H9 (cell line): Measurements from ENCODE around the gene DUS2. TPM values are rescaled to one million over a fixed set of nuclear protein-coding genes. Genes with fewer than 3 reads are reported as not detected.

Experiments
- DNase-seq: peaks from one replicate; pipeline ENCODE4 v3.0.0-alpha.2; 2017
- H2AFZ ChIP-seq: one replicate; pipeline ENCODE4 v1.6.1; 2013; ENCODE audit warnings: mild to moderate bottlenecking, low read length, control low read depth, moderate library complexity
- H2AK5ac ChIP-seq: 2 replicates; pipeline ENCODE4 v1.6.1; 2013; ENCODE audit warnings: low read length, control low read depth, mixed read lengths; ENCODE audit not compliant: insufficient read length
- H2BK120ac ChIP-seq: one replicate; pipeline ENCODE4 v1.6.1; 2013; ENCODE audit warnings: low read depth, mild to moderate bottlenecking, low read length, control low read depth, inconsistent platforms; ENCODE audit not compliant: poor library complexity, severe bottlenecking
- H2BK12ac ChIP-seq: 2 replicates; pipeline ENCODE4 v1.6.1; 2013; ENCODE audit warnings: low read length, control low read depth, mixed read lengths, low read depth; ENCODE audit not compliant: insufficient read length
- H2BK15ac ChIP-seq: 2 replicates; pipeline ENCODE4 v1.6.1; 2013; ENCODE audit warnings: low read depth, low read length, control low read depth
- H2BK20ac ChIP-seq: one replicate; pipeline ENCODE4 v1.6.1; 2013; ENCODE audit warnings: low read depth, mild to moderate bottlenecking, low read length, control low read depth, inconsistent platforms; ENCODE audit not compliant: poor library complexity, severe bottlenecking
- H2BK5ac ChIP-seq: 2 replicates; pipeline ENCODE4 v1.6.1; 2013; ENCODE audit warnings: low read length, control low read depth, mixed read lengths; ENCODE audit not compliant: insufficient read length
- H3K14ac ChIP-seq: 2 replicates; pipeline ENCODE4 v1.6.1; 2013; ENCODE audit warnings: low read length, control low read depth; ENCODE audit not compliant: insufficient read depth
- H3K18ac ChIP-seq: 2 replicates; pipeline ENCODE4 v1.6.1; 2013; ENCODE audit warnings: low read depth, mild to moderate bottlenecking, mixed read lengths, low read length, control low read depth; ENCODE audit not compliant: insufficient read length
- H3K23ac ChIP-seq: 2 replicates; pipeline ENCODE4 v1.6.1; 2013; ENCODE audit warnings: low read length, control low read depth, mixed read lengths, low read depth; ENCODE audit not compliant: insufficient read length
- H3K23me2 ChIP-seq: 2 replicates; pipeline ENCODE4 v1.6.1; 2013; ENCODE audit warnings: low read depth, mild to moderate bottlenecking, mixed read lengths, low read length, control low read depth; ENCODE audit not compliant: insufficient read length, poor library complexity, severe bottlenecking
- H3K27ac ChIP-seq: 2 replicates; pipeline ENCODE4 v1.5.1; 2013; ENCODE audit warnings: low read length, control low read depth, mixed read lengths, low read depth; ENCODE audit not compliant: insufficient read length
- H3K27me3 ChIP-seq: 2 replicates; pipeline ENCODE4 v1.6.1; 2013; ENCODE audit warnings: low read length, control low read depth, inconsistent platforms; ENCODE audit not compliant: insufficient read depth
- H3K4ac ChIP-seq: 2 replicates; pipeline ENCODE4 v1.6.1; 2013; ENCODE audit warnings: low read depth, mild to moderate bottlenecking, control low read depth, inconsistent platforms, low read length, moderate library complexity
- H3K4me1 ChIP-seq: 2 replicates; pipeline ENCODE4 v1.6.1; 2013; ENCODE audit warnings: low read length, control low read depth, inconsistent platforms; ENCODE audit not compliant: insufficient read depth
- H3K4me2 ChIP-seq: 2 replicates; pipeline ENCODE4 v1.6.1; 2013; ENCODE audit warnings: low read length, control low read depth, mixed read lengths; ENCODE audit not compliant: insufficient read length, insufficient read depth
- H3K56ac ChIP-seq: 2 replicates; pipeline ENCODE4 v1.6.1; 2013; ENCODE audit warnings: low read depth, mild to moderate bottlenecking, mixed read lengths, low read length, control low read depth; ENCODE audit not compliant: insufficient read length
- H3K79me1 ChIP-seq: 2 replicates; pipeline ENCODE4 v1.6.1; 2013; ENCODE audit warnings: low read depth, mild to moderate bottlenecking, moderate library complexity, low read length, control low read depth, inconsistent platforms; ENCODE audit not compliant: insufficient read depth, poor library complexity, severe bottlenecking
- H3K79me2 ChIP-seq: 2 replicates; pipeline ENCODE4 v1.6.1; 2013; ENCODE audit warnings: low read length, control low read depth, inconsistent platforms; ENCODE audit not compliant: insufficient read depth
- H3K9ac ChIP-seq: 2 replicates; pipeline ENCODE4 v1.6.1; 2013; ENCODE audit warnings: low read length, control low read depth, mixed read lengths; ENCODE audit not compliant: insufficient read length; ENCODE audit errors: extremely low read depth
- H3K9me3 ChIP-seq: one replicate; pipeline ENCODE4 v1.6.1; 2013; ENCODE audit warnings: low read depth, low read length, inconsistent platforms; ENCODE audit not compliant: control insufficient read depth
- H3T11ph ChIP-seq: one replicate; pipeline ENCODE4 v1.6.1; 2013; ENCODE audit warnings: mild to moderate bottlenecking, low read length, control low read depth, inconsistent platforms
- H4K20me1 ChIP-seq: one replicate; pipeline ENCODE4 v1.6.1; 2013; ENCODE audit not compliant: control insufficient read depth, insufficient read length, insufficient read depth
- H4K5ac ChIP-seq: 2 replicates; pipeline ENCODE4 v1.6.1; 2013; ENCODE audit warnings: low read depth, mild to moderate bottlenecking, mixed read lengths, low read length, control low read depth; ENCODE audit not compliant: insufficient read length
- H4K8ac ChIP-seq: replicated peaks from 2 replicates; pipeline ENCODE4 v1.6.1; 2013; ENCODE audit warnings: low read length, control low read depth, mixed read lengths, low read depth; ENCODE audit not compliant: insufficient read length
- H4K91ac ChIP-seq: 2 replicates; pipeline ENCODE4 v1.6.1; 2013; ENCODE audit warnings: low read depth, mild to moderate bottlenecking, moderate library complexity, mixed read lengths, low read length, control low read depth; ENCODE audit not compliant: insufficient read length
- H3K27ac Mint-ChIP-seq, 3 experiments: 2 replicates in 2 of 3; 3 replicates in 1 of 3; pipeline ENCODE4 v1.8.0; 2020 to 2021; ENCODE audit warnings: mixed read lengths in 3 of 3, mild to moderate bottlenecking in 1 of 3, moderate library complexity in 1 of 3
- H3K27me3 Mint-ChIP-seq: 2 replicates; pipeline ENCODE4 v1.8.0; 2021; ENCODE audit warnings: low read depth, mild to moderate bottlenecking, moderate library complexity, mixed read lengths
- H3K36me3 Mint-ChIP-seq, 3 experiments: 2 replicates in 2 of 3; 3 replicates in 1 of 3; pipeline ENCODE4 v1.8.0; 2020 to 2021; ENCODE audit warnings: low read depth in 3 of 3, mixed read lengths in 3 of 3; ENCODE audit not compliant: insufficient read depth in 1 of 3
- H3K4me1 Mint-ChIP-seq, 2 experiments: 2 replicates each; pipeline ENCODE4 v1.8.0; 2020; ENCODE audit warnings: mixed read lengths in 2 of 2
- H3K4me3 Mint-ChIP-seq, 2 experiments: 2 replicates in 1 of 2; 3 replicates in 1 of 2; pipeline ENCODE4 v1.8.0; 2020 to 2021; ENCODE audit warnings: mild to moderate bottlenecking in 2 of 2, mixed read lengths in 2 of 2, moderate library complexity in 1 of 2
- H3K9me3 Mint-ChIP-seq, 2 experiments: 2 replicates in 1 of 2; 3 replicates in 1 of 2; pipeline ENCODE4 v1.8.0; 2020; ENCODE audit warnings: mild to moderate bottlenecking in 2 of 2, mixed read lengths in 2 of 2, moderate library complexity in 1 of 2
- WGBS: extraction: QIAGEN DNeasy Blood & Tissue Kit; methylation state at CpG from one replicate; pipeline ENCODE4 v1.1.7; 2013; ENCODE audit warnings: missing lambda C conversion rate, low lambda C conversion rate, mixed read lengths; ENCODE audit not compliant: insufficient read length; ENCODE audit errors: extremely low coverage; 5-methylcytosine and 5-hydroxymethylcytosine counted together
- total RNA-seq: library from RNA; stranded (reverse); gene quantifications from 2 replicates; pipeline ENCODE4 v1.2.1, GENCODE V29; 2021
- TF ChIP-seq, protein P1 (sequence below): fragments of 200-600 bp; sonication (generic); conservative IDR thresholded peaks from 3 replicates; pipeline ENCODE4 v1.8.0; 2021; ENCODE audit warnings: antibody characterized with exemption, mild to moderate bottlenecking

DUS2 gene
- total RNA-seq, 1 experiment from 2014 or later = 28.5 TPM

- no peak overlapping the region for H2BK15ac ChIP-seq
- H2BK5ac ChIP-seq = no peak overlapping the region
- no peaks in the 10 kb centered on the region for H3K79me1 ChIP-seq
- no peak overlapping the region for H3K56ac ChIP-seq
- H3K27me3 ChIP-seq = no peaks in the 10 kb centered on the region
- TF ChIP-seq, protein P1, sequence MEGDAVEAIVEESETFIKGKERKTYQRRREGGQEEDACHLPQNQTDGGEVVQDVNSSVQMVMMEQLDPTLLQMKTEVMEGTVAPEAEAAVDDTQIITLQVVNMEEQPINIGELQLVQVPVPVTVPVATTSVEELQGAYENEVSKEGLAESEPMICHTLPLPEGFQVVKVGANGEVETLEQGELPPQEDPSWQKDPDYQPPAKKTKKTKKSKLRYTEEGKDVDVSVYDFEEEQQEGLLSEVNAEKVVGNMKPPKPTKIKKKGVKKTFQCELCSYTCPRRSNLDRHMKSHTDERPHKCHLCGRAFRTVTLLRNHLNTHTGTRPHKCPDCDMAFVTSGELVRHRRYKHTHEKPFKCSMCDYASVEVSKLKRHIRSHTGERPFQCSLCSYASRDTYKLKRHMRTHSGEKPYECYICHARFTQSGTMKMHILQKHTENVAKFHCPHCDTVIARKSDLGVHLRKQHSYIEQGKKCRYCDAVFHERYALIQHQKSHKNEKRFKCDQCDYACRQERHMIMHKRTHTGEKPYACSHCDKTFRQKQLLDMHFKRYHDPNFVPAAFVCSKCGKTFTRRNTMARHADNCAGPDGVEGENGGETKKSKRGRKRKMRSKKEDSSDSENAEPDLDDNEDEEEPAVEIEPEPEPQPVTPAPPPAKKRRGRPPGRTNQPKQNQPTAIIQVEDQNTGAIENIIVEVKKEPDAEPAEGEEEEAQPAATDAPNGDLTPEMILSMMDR = no peak
- H3K4me1 Mint-ChIP-seq = no peaks in the 10 kb centered on the region
- H3K4ac ChIP-seq = no peak overlapping the region
- no peaks in the 10 kb centered on the region for H3K9me3 ChIP-seq
- no peak overlapping the region for H2BK20ac ChIP-seq
- no peak overlapping the region for H3T11ph ChIP-seq
- no peaks in the 10 kb centered on the region for H3K23me2 ChIP-seq
- H3K23ac ChIP-seq = no peak overlapping the region
- no peak overlapping the region for H2AFZ ChIP-seq
- no peaks in the 10 kb centered on the region for H3K4me1 ChIP-seq
- no peak overlapping the region for H2BK12ac ChIP-seq
- H4K8ac ChIP-seq = no peak overlapping the region
- H4K20me1 ChIP-seq = no peaks in the 10 kb centered on the region
- H3K14ac ChIP-seq = no peak overlapping the region
- H3K79me2 ChIP-seq = no peaks in the 10 kb centered on the region
- no peak overlapping the region for H2BK120ac ChIP-seq
- H3K27me3 Mint-ChIP-seq = no peaks in the 10 kb centered on the region
- H3K9ac ChIP-seq = no peak overlapping the region
- no peak overlapping the region for H4K91ac ChIP-seq
- no peak overlapping the region for H4K5ac ChIP-seq
- no CpG with 5 or more reads among the region's 4 CpGs for WGBS
- H2AK5ac ChIP-seq = no peak overlapping the region
- H3K9me3 Mint-ChIP-seq = no peaks in the 10 kb centered on the region
- no peak overlapping the region for H3K18ac ChIP-seq
- no peak overlapping the region for H3K27ac Mint-ChIP-seq
- no peak overlapping the region for H3K4me3 Mint-ChIP-seq
- no peak overlapping the region for H3K27ac ChIP-seq
- no peak for DNase-seq
- no peak overlapping the region for H3K4me2 ChIP-seq
- H3K36me3 Mint-ChIP-seq = peaks cover 2 to 39% (median 13%) of the 10 kb centered on the region in 3 experiments; a peak in 6 of 7 replicates
Measured at GRCh38 chr16:68062910-68063393, 39.9 kb downstream of the DUS2 start.
